Measurements from ENCODE around the gene DMRTB1.

DNA sequence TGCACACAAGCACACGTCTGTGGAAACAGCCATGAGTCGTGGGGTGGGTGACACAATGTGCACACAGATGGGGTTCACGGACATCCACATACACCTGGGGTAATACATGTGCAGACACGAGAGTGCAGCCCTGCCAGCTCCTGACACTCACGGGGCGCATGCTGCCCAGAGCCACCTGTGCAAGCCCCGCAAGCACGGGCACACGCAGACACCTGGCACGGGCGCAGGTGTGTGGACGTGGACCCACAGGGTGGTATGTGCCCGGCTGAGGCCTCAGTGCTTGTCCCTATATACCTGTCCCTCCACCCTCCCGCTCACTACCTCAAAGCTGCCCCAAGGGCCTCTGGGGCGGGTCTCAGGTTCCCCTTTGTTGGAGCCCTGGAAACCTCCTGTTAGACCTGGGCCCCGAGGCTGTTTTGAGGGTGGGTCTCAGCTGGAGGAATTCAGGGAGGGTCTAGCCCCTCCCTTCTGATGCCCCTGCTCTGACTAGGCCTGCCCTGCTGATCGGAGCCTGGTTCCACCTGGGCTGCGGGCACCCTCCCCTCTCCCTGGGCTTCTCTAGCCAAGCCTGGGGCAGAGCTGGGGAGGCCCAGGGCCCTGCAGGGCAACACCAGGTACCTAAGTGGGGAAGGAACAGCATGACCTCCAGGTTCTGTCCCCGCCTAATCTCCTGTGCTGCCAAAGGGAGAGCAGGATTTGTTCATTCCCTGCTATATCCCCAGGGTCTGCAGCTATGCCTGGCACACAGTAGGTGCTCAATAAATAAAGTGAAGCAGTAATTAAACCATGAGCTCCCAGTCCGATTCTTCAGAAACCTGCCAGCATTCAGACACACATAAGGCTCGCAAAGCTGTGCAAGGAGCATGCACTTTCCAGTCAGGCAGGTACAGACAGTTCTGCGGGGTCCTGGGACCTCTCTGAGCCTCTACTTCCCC lies 49.1 kb downstream of the DMRTB1 start:
- TF ChIP-seq, protein P1, sequence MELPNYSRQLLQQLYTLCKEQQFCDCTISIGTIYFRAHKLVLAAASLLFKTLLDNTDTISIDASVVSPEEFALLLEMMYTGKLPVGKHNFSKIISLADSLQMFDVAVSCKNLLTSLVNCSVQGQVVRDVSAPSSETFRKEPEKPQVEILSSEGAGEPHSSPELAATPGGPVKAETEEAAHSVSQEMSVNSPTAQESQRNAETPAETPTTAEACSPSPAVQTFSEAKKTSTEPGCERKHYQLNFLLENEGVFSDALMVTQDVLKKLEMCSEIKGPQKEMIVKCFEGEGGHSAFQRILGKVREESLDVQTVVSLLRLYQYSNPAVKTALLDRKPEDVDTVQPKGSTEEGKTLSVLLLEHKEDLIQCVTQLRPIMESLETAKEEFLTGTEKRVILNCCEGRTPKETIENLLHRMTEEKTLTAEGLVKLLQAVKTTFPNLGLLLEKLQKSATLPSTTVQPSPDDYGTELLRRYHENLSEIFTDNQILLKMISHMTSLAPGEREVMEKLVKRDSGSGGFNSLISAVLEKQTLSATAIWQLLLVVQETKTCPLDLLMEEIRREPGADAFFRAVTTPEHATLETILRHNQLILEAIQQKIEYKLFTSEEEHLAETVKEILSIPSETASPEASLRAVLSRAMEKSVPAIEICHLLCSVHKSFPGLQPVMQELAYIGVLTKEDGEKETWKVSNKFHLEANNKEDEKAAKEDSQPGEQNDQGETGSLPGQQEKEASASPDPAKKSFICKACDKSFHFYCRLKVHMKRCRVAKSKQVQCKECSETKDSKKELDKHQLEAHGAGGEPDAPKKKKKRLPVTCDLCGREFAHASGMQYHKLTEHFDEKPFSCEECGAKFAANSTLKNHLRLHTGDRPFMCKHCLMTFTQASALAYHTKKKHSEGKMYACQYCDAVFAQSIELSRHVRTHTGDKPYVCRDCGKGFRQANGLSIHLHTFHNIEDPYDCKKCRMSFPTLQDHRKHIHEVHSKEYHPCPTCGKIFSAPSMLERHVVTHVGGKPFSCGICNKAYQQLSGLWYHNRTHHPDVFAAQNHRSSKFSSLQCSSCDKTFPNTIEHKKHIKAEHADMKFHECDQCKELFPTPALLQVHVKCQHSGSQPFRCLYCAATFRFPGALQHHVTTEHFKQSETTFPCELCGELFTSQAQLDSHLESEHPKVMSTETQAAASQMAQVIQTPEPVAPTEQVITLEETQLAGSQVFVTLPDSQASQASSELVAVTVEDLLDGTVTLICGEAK (IDR thresholded peaks at IDR 0.05), result no peak
- TF ChIP-seq, protein P1 (CRISPR knock-in tag; IDR thresholded peaks at IDR 0.05), result no peak
- TF ChIP-seq KAT7 (CRISPR knock-in tag; IDR thresholded peaks at IDR 0.05; ENCODE audit: borderline replicate concordance), result no peak
- TF ChIP-seq, protein P2, sequence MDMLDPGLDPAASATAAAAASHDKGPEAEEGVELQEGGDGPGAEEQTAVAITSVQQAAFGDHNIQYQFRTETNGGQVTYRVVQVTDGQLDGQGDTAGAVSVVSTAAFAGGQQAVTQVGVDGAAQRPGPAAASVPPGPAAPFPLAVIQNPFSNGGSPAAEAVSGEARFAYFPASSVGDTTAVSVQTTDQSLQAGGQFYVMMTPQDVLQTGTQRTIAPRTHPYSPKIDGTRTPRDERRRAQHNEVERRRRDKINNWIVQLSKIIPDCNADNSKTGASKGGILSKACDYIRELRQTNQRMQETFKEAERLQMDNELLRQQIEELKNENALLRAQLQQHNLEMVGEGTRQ (CRISPR knock-in tag; IDR thresholded peaks at IDR 0.05), result no peak
- TF ChIP-seq NFE2 (IDR thresholded peaks at IDR 0.05; ENCODE audit: low read depth), result no peak
- TF ChIP-seq, protein P3, sequence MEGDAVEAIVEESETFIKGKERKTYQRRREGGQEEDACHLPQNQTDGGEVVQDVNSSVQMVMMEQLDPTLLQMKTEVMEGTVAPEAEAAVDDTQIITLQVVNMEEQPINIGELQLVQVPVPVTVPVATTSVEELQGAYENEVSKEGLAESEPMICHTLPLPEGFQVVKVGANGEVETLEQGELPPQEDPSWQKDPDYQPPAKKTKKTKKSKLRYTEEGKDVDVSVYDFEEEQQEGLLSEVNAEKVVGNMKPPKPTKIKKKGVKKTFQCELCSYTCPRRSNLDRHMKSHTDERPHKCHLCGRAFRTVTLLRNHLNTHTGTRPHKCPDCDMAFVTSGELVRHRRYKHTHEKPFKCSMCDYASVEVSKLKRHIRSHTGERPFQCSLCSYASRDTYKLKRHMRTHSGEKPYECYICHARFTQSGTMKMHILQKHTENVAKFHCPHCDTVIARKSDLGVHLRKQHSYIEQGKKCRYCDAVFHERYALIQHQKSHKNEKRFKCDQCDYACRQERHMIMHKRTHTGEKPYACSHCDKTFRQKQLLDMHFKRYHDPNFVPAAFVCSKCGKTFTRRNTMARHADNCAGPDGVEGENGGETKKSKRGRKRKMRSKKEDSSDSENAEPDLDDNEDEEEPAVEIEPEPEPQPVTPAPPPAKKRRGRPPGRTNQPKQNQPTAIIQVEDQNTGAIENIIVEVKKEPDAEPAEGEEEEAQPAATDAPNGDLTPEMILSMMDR (IDR thresholded peaks at IDR 0.05 in 2 of 3, conservative IDR thresholded peaks at IDR 0.05 in 1 of 3; ENCODE audit: insufficient read depth in 2 of 3, low read depth in 1 of 3, low read length in 3 of 3), result no peak
- no peak for TF ChIP-seq NR2C1 (IDR thresholded peaks at IDR 0.05)
- no peak for TF ChIP-seq NR2C1 (tag; IDR thresholded peaks at IDR 0.05)
- TF ChIP-seq TAF1 (IDR thresholded peaks at IDR 0.05; ENCODE audit: control insufficient read depth, extremely low read depth, insufficient read depth, low read length, severe bottlenecking), result no peak
- TF ChIP-seq MTA2 (IDR thresholded peaks at IDR 0.05; ENCODE audit: low read depth), result no peak
- TF ChIP-seq HBP1 (CRISPR knock-in tag; IDR thresholded peaks at IDR 0.05), result no peak
- TF ChIP-seq EZH2 (IDR thresholded peaks at IDR 0.05; ENCODE audit: borderline replicate concordance, low read depth, low read length), result no peak
- TF ChIP-seq ZNF217 (CRISPR knock-in tag; IDR thresholded peaks at IDR 0.05), result no peak

Data from K562 (cell line).